ENCODE results near the gene FOXF2.

Gene FOXF2

GRCh38 chr6:1416191-1416760, 26.9 kb downstream of the FOXF2 start:
- Histone ChIP-seq H3K36me3 (ENCODE audit: control insufficient read depth, insufficient read depth, low read length) (no peaks in the 10 kb centered on the region), H3K4me3 (replicated peaks; ENCODE audit: low read depth, low read length) (no peak overlapping the region), H3K27me3 (replicated peaks; ENCODE audit: control insufficient read depth, insufficient read depth, low read length) (0 out of 2 replicates have a peak, but pooled peaks cover 1% of the 10 kb centered on the region)
- no peak for TF ChIP-seq CTCF (IDR thresholded peaks at IDR 0.05; ENCODE audit: insufficient read depth, low read length, poor library complexity, severe bottlenecking)
- no peak for DNase-seq (ENCODE audit: extremely low read depth, insufficient read length)

- H3K4me3 ChIP-seq (replicated peaks; ENCODE audit: low read depth, low read length) = no peak overlapping the region
- no peak for TF ChIP-seq CTCF (IDR thresholded peaks at IDR 0.05; ENCODE audit: insufficient read depth, low read length, poor library complexity, severe bottlenecking)
- no peak for DNase-seq (ENCODE audit: extremely low read depth, insufficient read length)
- 0 out of 2 replicates have a peak, but pooled peaks cover 1% of the 10 kb centered on the region for H3K27me3 ChIP-seq (replicated peaks; ENCODE audit: control insufficient read depth, insufficient read depth, low read length)
- no peaks in the 10 kb centered on the region for H3K36me3 ChIP-seq (ENCODE audit: control insufficient read depth, insufficient read depth, low read length)
Measured at GRCh38 chr6:1416820-1417219, 27.4 kb downstream of the FOXF2 start.

- no peaks in the 10 kb centered on the region for H3K36me3 ChIP-seq (ENCODE audit: control insufficient read depth, insufficient read depth, low read length)
- H3K27me3 ChIP-seq (replicated peaks; ENCODE audit: control insufficient read depth, insufficient read depth, low read length) = no peaks in the 10 kb centered on the region
- TF ChIP-seq CTCF (IDR thresholded peaks at IDR 0.05; ENCODE audit: insufficient read depth, low read length, poor library complexity, severe bottlenecking) = no peak
- DNase-seq (ENCODE audit: extremely low read depth, insufficient read length) = no peak
- no peak overlapping the region for H3K4me3 ChIP-seq (replicated peaks; ENCODE audit: low read depth, low read length)
Measured at GRCh38 chr6:1417718-1418117, 28.3 kb downstream of the FOXF2 start.

GRCh38 chr6:1418471-1419191, 29.3 kb downstream of the FOXF2 start:
- Histone ChIP-seq H3K27me3 (replicated peaks; ENCODE audit: control insufficient read depth, insufficient read depth, low read length) (no peaks in the 10 kb centered on the region), H3K4me3 (replicated peaks; ENCODE audit: low read depth, low read length) (no peak overlapping the region), H3K36me3 (ENCODE audit: control insufficient read depth, insufficient read depth, low read length) (no peaks in the 10 kb centered on the region)
- DNase-seq (ENCODE audit: extremely low read depth, insufficient read length) = no peak
- no peak for TF ChIP-seq CTCF (IDR thresholded peaks at IDR 0.05; ENCODE audit: insufficient read depth, low read length, poor library complexity, severe bottlenecking)

GRCh38 chr6:1420382-1420781, 31.0 kb downstream of the FOXF2 start:
- no peak overlapping the region for H3K4me3 ChIP-seq (replicated peaks; ENCODE audit: low read depth, low read length)
- no peak for TF ChIP-seq CTCF (IDR thresholded peaks at IDR 0.05; ENCODE audit: insufficient read depth, low read length, poor library complexity, severe bottlenecking)
- no peak for DNase-seq (ENCODE audit: extremely low read depth, insufficient read length)
- H3K36me3 ChIP-seq (ENCODE audit: control insufficient read depth, insufficient read depth, low read length) = no peaks in the 10 kb centered on the region
- no peaks in the 10 kb centered on the region for H3K27me3 ChIP-seq (replicated peaks; ENCODE audit: control insufficient read depth, insufficient read depth, low read length)

All from GM06990 (cell line).